ELF-1 (cell line): ENCODE results near the gene MAP3K14.

Experiments used
- DNase-seq: peaks from one replicate; pipeline ENCODE4 v3.0.0-alpha.2; 2016; ENCODE audit warnings: low read depth, low spot score

Gene MAP3K14

DNA sequence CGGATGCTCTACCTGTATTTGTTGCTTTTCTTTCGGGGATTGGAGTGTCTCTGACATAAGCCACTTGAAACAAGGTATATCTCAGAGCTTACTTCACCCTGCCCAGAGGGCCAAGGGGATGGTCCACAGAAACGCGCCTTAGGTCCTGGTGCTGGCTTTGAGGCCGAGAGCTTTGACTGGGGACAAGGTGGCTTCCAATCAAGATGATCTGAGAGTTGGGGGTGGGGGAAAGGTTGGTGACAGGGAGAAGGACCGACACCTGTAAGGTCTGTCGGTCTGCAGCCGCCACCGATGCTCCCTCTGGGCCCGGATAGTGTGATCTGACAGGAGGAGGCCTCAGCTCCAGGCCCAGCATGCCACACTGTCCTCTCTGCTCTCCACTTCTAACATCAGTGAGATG, 33.1 kb downstream of the MAP3K14 start:
- DNase-seq: no peak

DNA sequence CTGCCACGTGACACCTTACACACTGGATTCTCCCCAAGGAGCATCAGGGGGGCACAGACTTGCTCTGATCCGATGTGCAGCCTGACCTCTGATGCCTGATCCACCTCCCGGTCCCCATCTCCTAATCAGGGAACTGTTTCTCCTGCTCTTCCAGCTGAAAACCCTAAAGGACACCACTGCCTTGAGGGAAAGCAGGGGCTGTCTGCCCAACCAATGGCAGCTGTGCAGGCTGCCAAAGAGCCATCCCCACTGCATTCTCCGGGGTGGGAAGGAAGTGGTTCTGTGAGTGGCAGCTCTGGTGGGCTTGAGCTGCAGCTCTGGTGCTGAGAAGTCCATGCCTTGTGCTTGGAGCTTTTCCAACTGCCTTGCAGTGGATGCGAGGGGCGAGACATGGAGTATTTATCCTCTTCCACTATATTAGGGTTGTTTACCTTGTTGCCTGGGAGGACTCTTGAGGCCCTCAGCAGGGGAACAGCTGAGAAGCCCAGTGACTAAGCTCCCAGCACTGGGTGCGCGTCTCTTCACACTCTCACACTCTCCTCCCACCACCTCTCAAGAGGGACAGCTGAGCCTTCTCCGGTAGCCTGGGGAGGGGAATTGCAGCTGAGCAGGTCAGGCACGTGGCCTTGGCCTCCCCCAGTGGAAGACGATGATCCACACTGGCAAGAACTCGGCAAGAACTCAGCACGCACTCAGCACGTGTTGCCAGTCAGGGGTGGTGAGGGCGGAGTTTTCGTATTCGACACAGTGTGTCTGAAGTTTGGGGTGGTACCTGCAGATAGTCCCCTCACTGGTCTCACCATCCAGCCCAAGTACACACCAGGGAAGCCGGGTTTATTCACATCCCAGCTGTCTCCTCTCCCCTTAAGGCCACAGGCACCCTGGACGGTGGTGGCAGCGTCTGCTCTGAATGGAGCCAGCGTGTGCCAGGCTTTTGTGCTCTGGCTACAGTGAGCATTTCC, 33.9 kb downstream of the MAP3K14 start:
- no peak for DNase-seq

DNA sequence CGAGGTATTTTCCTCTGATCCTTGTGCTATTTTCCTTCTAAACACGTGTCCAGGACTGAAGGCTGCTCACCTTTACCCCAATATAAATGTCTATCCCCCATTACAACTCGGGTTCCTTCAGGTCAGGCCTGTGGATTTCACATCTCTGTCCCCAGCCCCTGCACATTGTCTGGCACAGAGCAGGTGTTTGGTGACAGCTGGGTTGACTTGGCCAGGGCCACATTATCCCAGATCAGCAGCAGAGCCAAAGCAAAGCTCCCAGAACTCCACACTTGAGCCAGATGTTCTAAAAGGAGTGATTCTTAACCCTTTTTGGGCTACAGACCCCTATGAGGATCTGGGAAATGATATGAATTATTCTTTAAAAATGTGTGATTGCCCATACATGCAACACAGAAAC, 36.9 kb downstream of the MAP3K14 start:
- DNase-seq: no peak

DNA sequence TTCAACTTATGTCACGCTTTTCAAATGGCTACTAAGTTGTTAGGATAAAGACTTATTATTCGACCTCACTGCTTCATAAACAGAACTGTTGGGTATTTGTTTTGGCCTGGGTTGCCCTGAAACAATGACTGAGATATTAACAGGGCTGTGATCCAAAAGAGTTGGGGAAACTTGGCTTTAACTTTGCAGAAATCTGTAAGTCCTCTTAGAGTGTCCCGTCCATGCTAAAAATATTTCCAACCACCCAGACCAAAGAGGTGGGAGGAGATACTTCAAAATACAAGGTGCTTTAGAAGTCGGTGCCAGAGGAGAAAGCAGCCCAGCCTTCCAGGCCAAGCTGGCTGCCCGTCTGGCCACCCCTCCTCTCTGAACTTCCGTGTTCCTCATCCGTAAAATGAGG, 38.8 kb downstream of the MAP3K14 start:
- no peak for DNase-seq

DNA sequence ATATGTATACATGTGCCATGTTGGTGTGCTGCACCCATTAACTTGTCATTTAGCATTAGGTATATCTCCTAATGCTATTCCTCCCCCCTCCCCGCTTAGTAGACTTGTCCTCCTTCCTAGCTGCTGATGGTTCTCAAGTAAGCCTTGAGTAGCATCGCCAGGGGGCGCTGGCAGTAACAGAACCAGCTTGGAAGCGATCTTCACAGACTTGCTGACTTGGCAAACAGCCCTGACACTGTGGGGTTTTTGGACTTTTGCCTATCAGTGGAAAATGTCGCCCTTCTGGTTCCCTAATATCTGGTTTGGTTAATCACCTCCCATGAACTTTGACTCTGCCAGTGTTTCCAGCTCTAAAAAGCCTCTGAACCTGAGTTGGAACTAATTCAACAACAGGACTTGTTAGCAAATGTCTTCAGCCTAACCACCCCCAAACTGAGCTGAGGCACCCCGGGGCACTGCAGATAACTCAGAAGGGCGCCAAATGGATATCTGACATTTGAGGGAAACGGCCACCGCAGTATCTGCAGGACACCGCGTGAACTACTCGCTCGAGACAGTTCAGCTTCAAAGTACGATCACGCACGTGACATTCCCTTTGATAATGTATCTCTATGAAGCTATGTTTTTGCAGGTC, 39.5 kb downstream of the MAP3K14 start:
- DNase-seq: peak; percentile 91

DNA sequence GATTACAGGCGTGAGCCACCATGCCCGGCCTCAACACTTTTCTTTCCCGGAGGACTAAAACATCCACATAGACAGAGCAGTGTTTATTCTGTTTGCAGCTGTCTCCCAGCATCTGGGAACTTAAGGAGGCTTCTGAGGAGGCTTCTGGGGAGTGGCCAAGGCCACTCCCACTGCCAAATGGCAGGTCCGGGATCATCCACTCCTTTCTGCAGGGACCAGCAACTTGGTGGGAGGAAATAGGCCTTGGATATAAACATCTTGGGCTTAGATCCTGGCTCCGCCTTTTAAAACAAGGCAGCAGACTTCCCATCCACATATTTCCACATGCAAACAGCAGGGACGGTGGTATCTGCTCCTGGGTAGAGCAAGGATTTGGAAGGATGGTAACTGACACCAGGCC, 40.8 kb downstream of the MAP3K14 start:
- DNase-seq: no peak

DNA sequence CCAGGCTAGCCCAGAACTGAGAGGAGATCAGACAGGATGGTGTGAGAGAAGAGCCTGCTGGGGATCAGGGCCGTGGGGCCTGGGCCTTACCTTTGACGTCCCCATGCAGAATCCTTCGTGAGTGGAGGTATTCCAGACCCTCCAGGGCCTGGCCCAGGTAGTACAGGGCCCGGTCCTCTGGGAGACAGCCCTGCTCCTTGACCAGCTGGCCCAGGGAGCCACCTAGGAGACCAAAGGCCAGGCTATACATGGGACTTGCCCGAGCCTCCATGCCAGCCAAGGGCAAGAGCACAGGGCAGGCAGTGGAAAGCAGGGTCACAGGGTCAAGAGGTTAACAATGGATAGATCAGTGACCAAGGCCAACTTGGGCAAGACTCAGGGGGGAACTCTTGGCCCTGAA, 42.8 kb downstream of the MAP3K14 start:
- DNase-seq: no peak

DNA sequence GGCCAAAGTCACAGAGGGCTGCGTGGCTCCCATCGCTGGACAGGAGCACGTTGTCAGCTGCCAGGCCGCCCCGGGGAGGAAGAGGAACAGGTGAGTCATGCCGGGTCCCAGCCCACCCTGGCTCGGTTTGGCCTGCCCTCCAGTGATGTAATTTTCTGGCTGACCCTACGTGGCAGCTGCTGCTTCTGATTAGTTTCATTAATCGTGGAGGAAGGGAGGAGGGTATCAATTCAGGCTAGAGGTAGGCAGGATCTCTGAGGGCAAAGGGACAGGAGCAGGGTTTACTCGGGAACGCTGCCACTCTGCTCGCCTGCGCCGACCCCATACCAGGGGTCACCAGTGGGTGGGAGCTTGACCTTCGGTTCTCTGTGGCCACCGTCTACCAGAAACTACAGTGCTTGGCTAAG, 43.3 kb downstream of the MAP3K14 start:
- DNase-seq: no peak

DNA sequence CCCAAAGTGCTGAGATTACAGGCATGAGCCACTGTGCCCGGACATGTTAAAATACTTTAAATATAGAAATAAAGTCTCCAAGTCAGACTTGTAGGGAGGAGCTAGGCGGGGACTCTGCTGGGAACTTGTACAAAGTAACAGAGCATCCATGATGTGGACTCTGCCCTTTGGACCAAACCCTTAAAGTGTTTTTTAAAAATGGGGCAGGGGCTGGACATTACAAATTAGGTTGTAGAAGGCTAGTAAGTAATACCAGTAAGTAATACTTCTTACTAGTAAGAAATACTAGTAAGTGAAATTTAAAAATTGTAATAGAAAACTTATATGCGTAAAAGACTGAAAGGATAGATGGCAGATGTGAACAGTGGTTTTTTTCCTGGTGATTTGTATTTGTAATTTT, 45.2 kb downstream of the MAP3K14 start:
- no peak for DNase-seq

DNA sequence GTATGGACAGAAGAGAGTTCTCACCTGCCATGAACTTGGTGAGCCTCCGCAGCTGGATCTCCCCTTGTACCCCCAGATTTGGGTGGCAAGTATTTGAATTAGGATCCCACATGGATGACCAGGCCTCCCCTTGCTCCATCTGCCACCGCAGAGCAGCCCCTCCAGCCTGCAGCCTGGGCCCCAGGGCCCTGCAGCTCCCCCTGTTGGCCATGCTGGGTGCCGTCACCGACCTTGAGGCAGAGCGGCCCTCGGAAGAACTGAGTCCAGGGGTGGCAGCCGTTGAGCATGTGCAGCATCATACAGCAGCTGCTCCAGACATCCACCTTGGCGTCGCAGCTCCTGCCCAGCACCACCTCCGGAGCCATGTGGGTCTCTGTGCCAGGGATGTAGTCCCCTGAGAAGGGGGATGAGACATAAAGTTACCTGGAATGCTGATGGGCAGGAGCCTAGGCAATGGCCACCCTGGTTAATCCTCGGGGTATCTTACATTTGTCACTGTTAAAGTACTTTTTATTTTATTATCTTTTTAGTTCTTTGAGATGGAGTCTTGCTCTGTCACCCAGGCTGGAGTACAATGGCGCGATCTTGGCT, 45.9 kb downstream of the MAP3K14 start:
- DNase-seq: peak; percentile 71

DNA sequence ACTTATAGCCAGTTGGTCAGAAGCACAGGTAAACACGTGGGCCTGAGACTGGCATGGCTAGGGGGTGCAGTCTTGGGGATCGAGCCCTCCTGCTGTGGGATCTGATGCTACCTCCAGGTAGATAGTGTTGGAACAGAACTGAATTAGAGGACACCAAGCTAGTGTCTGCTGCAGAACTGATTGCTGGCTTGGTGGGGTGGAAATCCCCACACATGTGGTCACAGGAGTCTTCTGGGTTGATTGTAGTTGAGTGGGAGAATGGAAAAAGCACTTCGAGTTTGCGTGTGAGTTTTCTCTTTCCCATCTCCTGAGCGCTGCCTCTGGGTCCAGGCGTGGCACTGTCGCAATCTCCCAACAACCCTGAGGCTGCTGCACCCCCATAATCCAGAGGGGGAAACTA, 46.9 kb downstream of the MAP3K14 start:
- no peak for DNase-seq

DNA sequence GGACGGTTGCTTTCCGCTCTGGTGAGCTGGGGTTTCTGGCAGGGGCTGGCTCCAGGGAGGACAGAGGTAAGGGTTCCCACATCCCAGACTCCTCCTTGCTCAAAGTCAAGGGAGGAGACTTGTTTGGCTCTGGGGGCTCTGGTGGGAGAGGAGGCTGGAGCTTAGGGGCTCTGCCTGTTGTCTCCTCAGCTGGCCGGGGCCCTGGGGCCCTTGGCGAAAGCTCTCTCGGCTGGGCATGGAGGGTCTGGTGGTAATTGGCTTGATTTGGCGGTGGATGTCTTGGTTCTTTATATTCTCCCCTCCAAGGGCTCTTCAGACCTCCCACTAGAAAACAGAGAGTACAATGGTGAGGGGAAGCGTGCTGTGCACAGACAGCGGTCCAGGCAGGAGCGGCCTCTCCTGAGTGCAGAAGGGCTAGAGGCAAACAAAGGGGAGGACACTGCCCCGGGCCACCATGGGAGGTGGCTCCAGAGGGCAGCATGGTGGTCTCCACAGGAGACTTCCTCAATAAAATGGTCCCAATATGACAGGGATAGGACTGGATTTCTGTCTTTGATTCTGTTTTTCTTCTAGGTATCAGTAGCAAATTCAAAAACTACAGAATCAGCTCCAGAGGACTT, 49.3 kb downstream of the MAP3K14 start:
- no peak for DNase-seq

DNA sequence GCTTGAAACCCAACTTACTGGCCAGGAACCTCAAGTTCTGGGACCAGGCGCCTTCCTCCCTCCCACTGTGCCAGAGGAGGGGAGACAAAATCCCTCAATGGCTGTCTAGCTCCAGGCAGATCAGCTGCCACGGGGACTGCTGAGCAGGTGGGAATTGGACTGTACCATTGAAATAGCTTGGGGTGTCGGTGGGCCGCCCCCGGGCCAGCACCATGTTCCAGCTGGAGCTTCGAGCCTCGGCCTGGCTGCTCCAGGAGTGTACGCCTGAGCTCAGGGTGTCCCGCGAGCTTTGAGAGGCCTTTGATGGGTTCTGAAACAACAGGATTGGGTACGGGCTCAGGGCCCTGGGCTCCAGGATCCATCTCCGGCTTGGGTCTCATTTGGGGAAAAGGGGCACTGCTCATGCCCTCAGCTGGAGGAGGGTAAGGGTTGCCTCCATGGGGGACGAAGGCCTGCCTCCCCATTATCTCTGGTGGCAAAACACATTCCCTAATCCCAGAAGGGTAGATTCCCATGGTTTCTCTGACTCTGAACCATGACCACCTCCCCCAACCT, 50.4 kb downstream of the MAP3K14 start:
- no peak for DNase-seq

DNA sequence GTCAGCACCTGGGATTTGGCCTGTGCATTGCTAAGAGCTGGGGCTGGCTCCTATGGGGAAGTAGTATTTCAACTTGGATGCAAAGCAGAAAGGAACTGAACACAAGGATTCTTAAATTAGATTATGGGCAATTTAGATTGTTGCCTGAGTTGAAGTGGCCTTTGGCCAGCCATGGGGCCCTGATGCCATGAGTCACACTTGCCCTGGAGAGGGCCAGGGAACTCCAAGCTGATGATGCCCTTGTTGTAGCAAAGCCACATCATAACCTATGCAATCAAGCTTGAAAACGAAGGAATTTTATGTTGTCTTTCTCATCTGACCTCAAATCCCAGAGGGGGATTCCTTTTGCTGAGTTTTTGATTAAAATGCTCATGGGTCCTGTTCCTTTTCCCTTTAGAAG, 51.0 kb downstream of the MAP3K14 start:
- no peak for DNase-seq

DNA sequence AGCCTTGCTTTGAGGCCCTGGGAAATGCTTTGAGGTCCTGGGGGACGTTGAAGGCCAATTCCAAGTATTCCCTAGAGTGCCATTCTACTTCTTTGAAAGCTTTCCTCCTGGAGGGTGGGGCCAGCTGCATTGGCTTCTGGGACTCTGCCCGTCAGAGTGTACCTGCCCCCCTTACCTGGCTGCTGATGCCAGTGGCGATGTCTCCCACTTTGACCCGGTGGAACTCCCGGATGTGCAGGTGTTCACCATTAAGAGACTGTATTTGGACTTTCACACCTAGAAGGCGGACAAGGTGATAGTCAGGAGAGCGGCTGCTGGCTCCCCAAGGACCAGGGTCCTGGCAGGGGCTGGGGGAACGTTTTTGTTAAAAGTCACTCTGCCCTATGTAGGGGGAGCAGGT, 51.8 kb downstream of the MAP3K14 start:
- DNase-seq: no peak

DNA sequence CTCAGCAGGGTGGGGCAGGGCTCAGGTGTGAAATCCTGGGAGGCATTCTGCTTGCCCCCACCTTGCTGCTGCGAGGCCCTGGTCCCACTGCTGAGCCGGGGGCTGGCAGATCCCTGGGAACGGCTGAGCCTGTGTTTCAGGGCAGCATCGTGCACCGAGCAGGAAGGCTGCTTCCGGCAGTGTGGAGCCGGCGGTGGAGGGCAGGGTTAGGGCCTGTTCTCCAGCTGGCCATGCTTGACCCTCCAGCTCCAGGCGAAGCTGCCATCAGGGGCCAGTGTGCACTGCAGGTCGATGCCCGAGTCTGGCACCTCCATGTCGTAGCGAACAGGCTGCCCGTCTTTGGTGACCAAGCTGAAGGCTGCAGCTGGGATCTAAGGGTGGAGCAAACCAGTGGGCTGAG, 52.4 kb downstream of the MAP3K14 start:
- DNase-seq: no peak

DNA sequence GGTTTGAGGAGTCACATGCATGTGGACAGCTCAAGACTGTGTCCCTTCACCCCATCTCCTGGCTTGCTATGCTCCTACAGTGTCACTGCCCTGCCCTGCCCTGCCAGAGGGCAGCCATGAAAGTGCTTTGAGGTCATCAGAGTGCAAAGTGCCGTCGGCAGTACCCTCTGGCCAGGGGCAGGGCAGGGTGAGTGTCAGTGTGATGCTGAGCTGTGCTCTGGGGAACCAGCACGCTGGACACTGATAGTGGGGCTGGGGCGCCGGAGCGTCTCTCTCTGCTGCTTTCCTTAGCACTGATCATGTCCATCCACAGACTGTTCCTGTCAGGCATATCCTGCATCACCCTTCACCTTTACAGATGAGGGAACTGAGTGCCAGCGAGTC, 53.4 kb downstream of the MAP3K14 start:
- no peak for DNase-seq

DNA sequence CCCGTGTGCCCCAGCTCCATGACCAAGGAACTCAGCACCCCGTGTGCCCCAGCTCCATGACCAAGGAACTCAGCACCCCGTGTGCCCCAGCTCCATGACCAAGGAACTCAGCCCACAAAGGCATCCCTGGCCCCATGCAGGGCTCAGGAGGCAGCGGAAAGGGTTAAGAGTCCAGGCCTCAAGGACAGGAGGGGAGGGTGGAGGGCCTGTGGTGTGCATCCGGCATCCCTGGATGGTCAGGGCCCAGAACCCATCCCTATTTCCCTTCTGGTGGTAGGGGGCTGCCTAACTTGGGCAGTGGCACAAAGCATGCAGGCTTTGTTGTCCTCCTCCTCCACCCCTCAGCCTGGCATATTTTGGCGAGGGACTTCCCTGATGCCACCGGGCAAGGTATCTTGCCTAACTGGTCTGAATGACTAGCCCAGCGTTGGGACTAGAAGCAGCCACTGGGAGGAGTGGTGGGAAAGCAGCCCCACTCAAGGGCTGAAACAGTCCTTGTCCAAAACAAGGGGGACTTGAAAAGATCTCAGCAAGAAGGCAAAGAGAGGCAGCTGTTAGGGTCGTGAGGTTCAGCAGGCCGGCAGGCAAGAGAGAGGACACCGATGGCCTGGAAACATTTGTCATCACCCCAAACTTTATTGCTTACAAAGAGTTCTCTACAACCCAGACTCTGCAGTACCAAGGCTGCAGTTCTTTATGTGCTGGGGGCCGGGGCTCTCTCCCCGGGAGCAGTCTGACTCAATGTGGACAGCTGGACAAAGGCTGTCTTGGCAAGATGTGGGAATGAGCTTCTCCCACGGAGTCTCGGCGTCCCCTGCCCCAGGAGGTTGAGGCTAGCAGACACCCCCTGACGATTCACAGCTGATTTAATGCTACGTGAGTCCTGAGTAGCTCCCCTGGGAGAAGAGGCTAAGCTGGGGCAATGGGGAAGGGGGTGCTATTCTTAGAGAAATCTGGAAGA, 54.0 kb downstream of the MAP3K14 start:
- no peak for DNase-seq

DNA sequence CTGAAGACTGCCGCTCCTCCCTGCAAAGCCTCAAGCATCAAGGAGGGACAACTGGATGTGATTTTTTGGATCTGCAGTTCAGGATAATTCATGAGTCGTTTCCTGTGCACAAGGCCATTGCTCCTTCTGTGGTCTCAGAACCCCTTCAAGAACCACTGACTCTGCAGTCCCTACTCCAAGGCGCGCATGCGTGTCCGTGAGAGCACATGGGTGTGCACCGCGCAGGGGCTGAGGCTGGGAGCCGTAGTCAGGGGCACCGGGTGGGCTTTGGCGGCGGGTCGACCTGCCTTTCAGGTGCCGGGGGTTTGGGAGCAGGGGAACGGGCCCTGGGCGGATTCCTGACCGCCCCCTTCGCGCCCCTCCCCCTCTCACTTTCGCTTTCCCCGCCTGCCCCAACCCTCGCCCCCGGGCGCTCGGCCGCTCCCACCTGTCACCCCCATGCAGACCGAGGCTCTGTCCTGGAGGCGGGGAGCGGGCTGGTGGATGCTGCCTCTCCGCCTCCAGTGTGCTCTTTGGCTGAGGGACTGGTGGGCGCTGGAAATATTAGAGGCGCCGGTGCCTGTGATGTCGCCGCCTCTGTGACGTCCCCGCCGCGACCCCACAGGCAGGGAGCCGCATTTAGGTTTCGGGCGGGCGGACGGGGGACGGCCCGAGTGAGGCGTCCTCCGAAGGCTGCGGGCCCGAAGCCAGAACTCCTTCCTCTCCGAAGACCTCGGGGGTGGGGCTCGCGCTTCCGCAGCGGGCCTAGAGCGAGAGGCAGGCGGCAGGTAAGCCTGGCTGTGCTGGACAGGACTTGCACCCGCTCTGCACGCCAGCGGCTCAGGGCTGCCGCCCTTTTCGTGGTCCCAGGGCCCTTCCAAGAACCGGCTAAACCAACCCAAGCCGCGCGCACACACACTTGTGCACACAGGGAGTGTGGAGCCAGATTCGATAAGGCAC, 55.0 kb downstream of the MAP3K14 start, which contains the start of gene SPATA32:
Gene SPATA32, minus strand, starts transcription at position 518 of the 939 bp plus-strand sequence. Its CDS starts 78 bp downstream, at position 440.
- DNase-seq: peak; percentile 75
